Measurements from ENCODE around the gene GPR78.

The GPR78 gene

GRCh38 chr4:8555716-8556115 is 24.5 kb upstream of the GPR78 start:
- Histone ChIP-seq H2AFZ (ENCODE audit: low read length) (no peak overlapping the region), H3K4me1 (ENCODE audit: insufficient read depth, low read length, severe bottlenecking) (no peaks in the 10 kb centered on the region), H3K27me3 (ENCODE audit: insufficient read depth, low read length) (no peaks in the 10 kb centered on the region), H3K79me2 (ENCODE audit: insufficient read depth, low read length) (no peaks in the 10 kb centered on the region), H3K4me3 (ENCODE audit: low read depth, low read length, poor library complexity, severe bottlenecking) (no peak overlapping the region), H3K27ac (ENCODE audit: low read depth, low read length, poor library complexity, severe bottlenecking) (no peak overlapping the region), H3F3A (ENCODE audit: insufficient read depth, low read length) (no peaks in the 10 kb centered on the region), H3K36me3 (ENCODE audit: insufficient read depth, low read length) (no peaks in the 10 kb centered on the region), H3K9ac (ENCODE audit: low read length) (no peak overlapping the region), H3K9me3 (ENCODE audit: low read length) (no peaks in the 10 kb centered on the region), H4K20me1 (ENCODE audit: insufficient read depth, low read length) (no peaks in the 10 kb centered on the region), H3K4me2 (ENCODE audit: low read length) (no peak overlapping the region), H3K9me2 (ENCODE audit: low read depth, low read length) (no peaks in the 10 kb centered on the region)
- no peak for TF ChIP-seq EZH2 (IDR thresholded peaks at IDR 0.05; ENCODE audit: borderline replicate concordance, low read length)
- TF ChIP-seq CTCF (IDR thresholded peaks at IDR 0.05; ENCODE audit: low read length) = no peak

GRCh38 chr4:8556341-8557150 is 23.6 kb upstream of the GPR78 start:
- Histone ChIP-seq H3K4me3 (ENCODE audit: low read depth, low read length, poor library complexity, severe bottlenecking) (no peak overlapping the region), H3F3A (ENCODE audit: insufficient read depth, low read length) (no peaks in the 10 kb centered on the region), H3K9ac (ENCODE audit: low read length) (no peak overlapping the region), H2AFZ (ENCODE audit: low read length) (no peak overlapping the region), H3K27me3 (ENCODE audit: insufficient read depth, low read length) (no peaks in the 10 kb centered on the region), H3K4me2 (ENCODE audit: low read length) (no peak overlapping the region), H3K9me3 (ENCODE audit: low read length) (no peaks in the 10 kb centered on the region), H3K79me2 (ENCODE audit: insufficient read depth, low read length) (no peaks in the 10 kb centered on the region), H3K4me1 (ENCODE audit: insufficient read depth, low read length, severe bottlenecking) (no peaks in the 10 kb centered on the region), H3K9me2 (ENCODE audit: low read depth, low read length) (no peaks in the 10 kb centered on the region), H4K20me1 (ENCODE audit: insufficient read depth, low read length) (no peaks in the 10 kb centered on the region), H3K36me3 (ENCODE audit: insufficient read depth, low read length) (no peaks in the 10 kb centered on the region), H3K27ac (ENCODE audit: low read depth, low read length, poor library complexity, severe bottlenecking) (no peak overlapping the region)
- TF ChIP-seq CTCF (IDR thresholded peaks at IDR 0.05; ENCODE audit: low read length) = no peak

DNA sequence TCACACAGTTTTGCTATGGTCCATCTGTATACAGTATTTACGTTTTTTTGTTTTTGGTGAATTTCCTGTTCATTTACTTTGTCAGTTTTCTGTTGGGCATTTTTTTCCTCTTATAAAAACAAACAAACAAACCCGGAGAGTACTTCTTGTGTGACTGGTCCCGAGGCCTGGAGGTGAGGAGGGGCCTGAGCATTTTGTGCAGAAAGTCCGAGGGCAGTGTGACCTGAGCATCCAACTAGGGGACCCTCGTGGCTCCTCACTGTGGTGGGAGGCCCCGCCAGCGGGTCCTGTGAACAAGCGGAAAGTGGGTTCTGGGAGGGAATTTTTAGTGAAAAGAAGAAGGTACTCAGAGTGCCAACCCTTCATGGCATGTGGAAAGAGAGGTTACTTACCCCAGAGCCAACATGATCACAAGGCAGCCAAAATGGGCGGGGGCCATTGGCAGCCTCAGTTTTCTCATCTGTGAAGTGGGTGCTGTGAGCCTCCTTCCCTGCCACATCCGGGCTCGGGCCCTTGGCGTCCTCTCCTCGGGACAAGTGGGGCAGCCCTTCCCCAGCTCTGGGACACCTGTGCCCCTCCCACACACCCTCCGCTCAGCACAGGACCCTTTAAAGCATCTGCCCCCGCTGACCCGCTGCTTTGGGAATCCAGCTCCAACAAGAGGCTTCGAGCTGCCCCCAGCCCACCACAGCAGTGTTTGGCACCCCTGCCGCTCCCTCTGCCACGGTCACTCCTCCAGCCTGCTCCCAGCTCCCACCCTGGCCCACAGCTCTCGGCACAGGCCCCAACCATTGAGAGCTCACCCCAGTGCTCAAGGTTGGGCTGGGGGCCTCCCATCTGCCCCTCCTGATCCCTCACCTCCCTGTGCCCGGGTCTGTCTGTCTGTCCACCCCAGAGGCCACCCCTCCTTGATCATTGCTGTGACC is 22.8 kb upstream of the GPR78 start:
- Histone ChIP-seq H3F3A (ENCODE audit: insufficient read depth, low read length) (no peaks in the 10 kb centered on the region), H3K79me2 (ENCODE audit: insufficient read depth, low read length) (no peaks in the 10 kb centered on the region), H3K9me3 (ENCODE audit: low read length) (no peaks in the 10 kb centered on the region), H3K9me2 (ENCODE audit: low read depth, low read length) (no peaks in the 10 kb centered on the region), H4K20me1 (ENCODE audit: insufficient read depth, low read length) (no peaks in the 10 kb centered on the region), H3K4me2 (ENCODE audit: low read length) (no peak overlapping the region), H3K36me3 (ENCODE audit: insufficient read depth, low read length) (no peaks in the 10 kb centered on the region), H3K27me3 (ENCODE audit: insufficient read depth, low read length) (no peaks in the 10 kb centered on the region), H3K4me3 (ENCODE audit: low read depth, low read length, poor library complexity, severe bottlenecking) (no peak overlapping the region), H3K9ac (ENCODE audit: low read length) (no peak overlapping the region), H3K27ac (ENCODE audit: low read depth, low read length, poor library complexity, severe bottlenecking) (no peak overlapping the region), H2AFZ (ENCODE audit: low read length) (no peak overlapping the region), H3K4me1 (ENCODE audit: insufficient read depth, low read length, severe bottlenecking) (no peaks in the 10 kb centered on the region)
- TF ChIP-seq EZH2 (IDR thresholded peaks at IDR 0.05; ENCODE audit: borderline replicate concordance, low read length) (no peak), CTCF (IDR thresholded peaks at IDR 0.05; ENCODE audit: low read length) (no peak)

All from OCI-LY1 (cell line).